Activated T-cell treated with anti-CD3 and anti-CD28 coated beads for 24 hours (primary cell): Measurements from ENCODE around the gene TDRD9.

ENCODE experiments used
- DNase-seq: peaks from one replicate; pipeline ENCODE4 v3.0.0-alpha.2; 2020; ENCODE audit warnings: low read depth

The TDRD9 gene

GRCh38 chr14:104092931-104093365, 164.7 kb downstream of the TDRD9 start:
- DNase-seq: no peak

GRCh38 chr14:104093366-104094055, 165.3 kb downstream of the TDRD9 start:
- DNase-seq: no peak

GRCh38 chr14:104094056-104094708, 165.9 kb downstream of the TDRD9 start:
- DNase-seq: no peak

- peak; percentile 60 for DNase-seq
Observed at GRCh38 chr14:104094709-104095425, 166.6 kb downstream of the TDRD9 start.

GRCh38 chr14:104095426-104096310, 167.4 kb downstream of the TDRD9 start:
- no peak for DNase-seq

GRCh38 chr14:104096318-104096717, 168.1 kb downstream of the TDRD9 start:
- DNase-seq: no peak

GRCh38 chr14:104096751-104097700, 168.8 kb downstream of the TDRD9 start:
- no peak for DNase-seq

- no peak for DNase-seq
Observed at GRCh38 chr14:104098272-104099095, 170.2 kb downstream of the TDRD9 start.

GRCh38 chr14:104099096-104100041, 171.1 kb downstream of the TDRD9 start:
- DNase-seq: no peak

GRCh38 chr14:104100171-104101085, 172.2 kb downstream of the TDRD9 start:
- no peak for DNase-seq

GRCh38 chr14:104101086-104101621, 172.9 kb downstream of the TDRD9 start:
- DNase-seq: no peak

- DNase-seq: no peak
Observed at GRCh38 chr14:104101651-104102281, 173.5 kb downstream of the TDRD9 start.
